ENCODE measurements around the gene SPTBN4.

The SPTBN4 gene

DNA sequence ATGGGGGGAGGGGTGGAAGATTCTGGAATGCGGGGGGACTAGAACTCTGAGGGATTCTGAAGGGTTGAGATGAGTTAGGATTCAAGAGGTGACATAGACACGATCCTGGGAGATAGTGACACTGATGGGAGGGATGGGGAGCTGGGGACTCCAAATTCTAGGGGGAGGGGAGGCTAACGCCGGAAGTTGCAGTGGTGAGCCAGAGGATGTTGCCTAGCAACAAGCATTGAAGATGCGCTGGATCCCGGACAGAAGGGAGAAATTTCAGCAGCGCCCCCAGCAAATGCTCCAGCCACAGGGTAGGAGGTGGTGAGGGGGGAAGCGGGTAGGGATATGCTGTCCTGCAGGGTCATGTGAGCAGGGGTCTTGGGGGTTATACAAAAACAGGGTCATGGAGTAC, 127.5 kb downstream of the SPTBN4 start:
- no peak for DNase-seq (ENCODE audit: low spot score)
- POLR2A ChIA-PET (ENCODE audit: low non-redundant PET), result interaction anchor here (0.6 kb wide), 1 partner anchor 416 kb away, joined by 6 read pairs; no protein-coding TSS in a partner anchor
- TF ChIP-seq CTCF (conservative IDR thresholded peaks at IDR 0.05; ENCODE audit: low read depth), result no peak
- CTCF ChIA-PET, result interaction anchor here (0.6 to 0.7 kb wide), 3 partner anchors 130 to 292 kb away, joined by 3 to 5 read pairs (median 4); no protein-coding TSS in a partner anchor
- peak overlapping the region; percentile 44 for H3K27ac ChIP-seq

GRCh38 chr19:40594657-40595091, 127.9 kb downstream of the SPTBN4 start:
- no peak for TF ChIP-seq CTCF (conservative IDR thresholded peaks at IDR 0.05; ENCODE audit: low read depth)
- ChIA-PET CTCF (interaction anchor here (0.7 to 1.0 kb wide), 4 partner anchors 28 to 1036 kb away, joined by 3 to 4 read pairs (median 4); no protein-coding TSS in a partner anchor), POLR2A (ENCODE audit: low non-redundant PET) (no interaction called here)
- no peak for DNase-seq (ENCODE audit: low spot score)
- peak overlapping the region; percentile 44 for H3K27ac ChIP-seq

GRCh38 chr19:40596608-40597328, 130.0 kb downstream of the SPTBN4 start:
- TF ChIP-seq CTCF (conservative IDR thresholded peaks at IDR 0.05; ENCODE audit: low read depth), result no peak
- no peak for DNase-seq (ENCODE audit: low spot score)
- H3K27ac ChIP-seq, result peak overlapping the region; percentile 99
- POLR2A ChIA-PET (ENCODE audit: low non-redundant PET), result no interaction called here
- CTCF ChIA-PET, result interaction anchor here (0.7 kb wide), 1 partner anchor 10 kb away, joined by 3 read pairs; no protein-coding TSS in a partner anchor

DNA sequence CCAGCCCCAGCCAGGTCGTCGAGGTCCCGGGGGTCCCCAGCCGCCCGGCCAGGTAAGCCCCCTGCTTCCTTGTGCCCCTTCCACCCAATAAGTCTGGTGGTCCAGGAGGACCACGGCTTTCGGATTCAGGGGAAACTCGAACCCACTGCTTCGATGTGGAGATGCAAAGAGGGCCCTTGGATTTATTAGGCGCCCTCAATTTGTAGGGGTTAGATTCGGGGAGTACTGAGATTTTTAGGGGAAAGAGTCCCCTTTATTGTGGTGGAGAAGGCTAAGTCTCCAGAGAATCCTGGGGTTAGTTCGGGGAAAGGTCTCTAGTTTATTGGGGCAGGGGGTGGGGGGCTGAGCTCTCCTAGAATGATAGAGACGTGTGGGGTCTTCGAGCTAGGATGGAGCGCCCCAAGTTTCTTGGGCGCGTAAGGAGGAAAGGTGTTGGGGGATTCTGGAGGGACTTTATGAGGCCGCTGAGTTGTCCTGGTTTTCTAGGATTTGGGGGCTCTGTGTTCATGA, 130.6 kb downstream of the SPTBN4 start:
- peak overlapping the region; percentile 99 for H3K27ac ChIP-seq
- no peak for DNase-seq (ENCODE audit: low spot score)
- POLR2A ChIA-PET (ENCODE audit: low non-redundant PET), result no interaction called here
- no peak for TF ChIP-seq CTCF (conservative IDR thresholded peaks at IDR 0.05; ENCODE audit: low read depth)
- CTCF ChIA-PET, result interaction anchor here (0.7 to 1.7 kb wide), 2 partner anchors 9 to 74 kb away, joined by 3 to 7 read pairs; no protein-coding TSS in a partner anchor

DNA sequence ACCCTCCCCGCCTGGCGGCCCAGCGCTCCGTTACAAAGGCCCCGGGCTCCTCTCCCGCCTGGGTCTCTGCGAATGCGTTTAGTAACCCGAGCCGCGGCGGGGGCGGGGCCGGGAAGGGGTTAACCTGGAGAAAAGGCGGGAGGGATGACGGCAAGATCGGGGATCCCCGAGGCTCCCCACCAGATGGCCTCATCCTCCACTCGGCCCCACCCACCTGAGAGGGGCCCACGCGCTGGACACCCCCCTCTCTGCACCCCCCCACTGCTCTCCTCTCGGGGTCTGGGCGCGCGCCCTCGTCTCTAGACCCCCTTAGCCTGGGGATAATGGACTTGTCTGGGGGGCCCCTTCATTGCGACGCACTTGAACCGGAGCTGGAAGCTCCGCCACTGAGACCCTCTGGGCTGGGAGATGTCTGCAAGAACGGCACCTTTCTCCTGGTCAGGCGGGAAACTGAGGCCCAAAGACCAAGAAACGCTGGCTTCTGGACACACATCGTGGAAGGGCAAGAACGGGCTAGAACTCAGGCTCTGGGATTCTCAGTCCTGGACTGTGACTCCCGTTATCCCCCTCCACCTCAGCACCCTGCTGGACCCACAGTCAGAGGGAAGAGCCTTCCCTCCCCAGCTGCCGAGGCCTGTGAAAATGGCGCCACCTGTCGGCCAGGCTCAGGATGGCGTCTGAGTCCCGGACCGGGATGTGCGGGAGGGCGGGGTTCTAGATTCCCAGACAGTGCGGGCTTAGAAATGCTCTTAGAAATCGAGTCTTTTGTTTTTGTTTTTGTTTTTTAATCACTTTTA, 131.5 kb downstream of the SPTBN4 start:
- CTCF ChIA-PET, result interaction anchor here (0.6 to 1.7 kb wide), 10 partner anchors 27 to 336 kb away, joined by 3 to 12 read pairs (median 6); no protein-coding TSS in a partner anchor
- peak; percentile 80 for DNase-seq (ENCODE audit: low spot score)
- peak overlapping the region; percentile 99 for H3K27ac ChIP-seq
- peak; percentile 95 for TF ChIP-seq CTCF (conservative IDR thresholded peaks at IDR 0.05; ENCODE audit: low read depth)
- POLR2A ChIA-PET (ENCODE audit: low non-redundant PET), result no interaction called here

DNA sequence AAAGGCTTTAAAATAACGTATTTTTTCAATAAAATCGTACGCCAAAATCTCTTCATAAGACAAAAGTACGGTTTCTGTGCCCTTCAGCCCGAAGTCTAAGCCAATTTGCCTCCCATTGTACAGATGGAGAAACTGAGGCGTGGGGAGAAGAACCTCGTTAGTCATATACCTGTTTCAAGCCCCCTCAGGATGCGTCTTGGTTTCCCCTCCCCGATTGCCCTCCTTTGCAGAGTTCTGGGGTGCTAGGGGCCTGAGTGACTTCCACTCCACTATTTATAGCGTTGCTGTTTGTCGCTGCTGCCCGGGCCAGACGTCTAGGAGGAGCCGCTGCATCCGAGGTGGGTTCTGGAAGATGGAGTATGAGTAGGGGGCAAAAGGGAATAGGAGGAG, 132.1 kb downstream of the SPTBN4 start:
- ChIA-PET CTCF (interaction anchor here (0.6 to 1.7 kb wide), 11 partner anchors 36 to 337 kb away, joined by 3 to 12 read pairs (median 5); no protein-coding TSS in a partner anchor), POLR2A (ENCODE audit: low non-redundant PET) (no interaction called here)
- H3K27ac ChIP-seq, result peak overlapping the region; percentile 99
- no peak for DNase-seq (ENCODE audit: low spot score)
- TF ChIP-seq CTCF (conservative IDR thresholded peaks at IDR 0.05; ENCODE audit: low read depth), result peak; percentile 46

Measured in RWPE1 (cell line).